SK-N-SH (cell line): Measurements from ENCODE around the gene SPAAR.

Experiments used
- FOXJ3 ChIP-seq: sonication (generic); formaldehyde crosslinking; IDR thresholded peaks from 2 replicates; pipeline ENCODE4 v1.5.1; 2020; ENCODE audit warnings: mild to moderate bottlenecking, missing genetic modification reagents
- GABPA ChIP-seq: IDR thresholded peaks from 2 replicates; pipeline ENCODE4 v1.4.0; 2012; ENCODE audit warnings: low read depth, mild to moderate bottlenecking
- POLR2AphosphoS5 ChIP-seq: IDR thresholded peaks from 2 replicates; pipeline ENCODE4 v1.6.1; 2012; ENCODE audit warnings: low read depth, low read length
- SMC3 ChIP-seq: IDR thresholded peaks from 2 replicates; pipeline ENCODE4 v1.6.1; 2012; ENCODE audit warnings: low read depth, low read length, improper control_type of control experiment
- TF ChIP-seq, protein P1 (sequence below): fragments of 200-600 bp; sonication (generic); IDR thresholded peaks from 2 replicates; pipeline ENCODE4 v1.6.1; 2017; ENCODE audit warnings: antibody characterized with exemption, mild to moderate bottlenecking, moderate library complexity

DNA sequence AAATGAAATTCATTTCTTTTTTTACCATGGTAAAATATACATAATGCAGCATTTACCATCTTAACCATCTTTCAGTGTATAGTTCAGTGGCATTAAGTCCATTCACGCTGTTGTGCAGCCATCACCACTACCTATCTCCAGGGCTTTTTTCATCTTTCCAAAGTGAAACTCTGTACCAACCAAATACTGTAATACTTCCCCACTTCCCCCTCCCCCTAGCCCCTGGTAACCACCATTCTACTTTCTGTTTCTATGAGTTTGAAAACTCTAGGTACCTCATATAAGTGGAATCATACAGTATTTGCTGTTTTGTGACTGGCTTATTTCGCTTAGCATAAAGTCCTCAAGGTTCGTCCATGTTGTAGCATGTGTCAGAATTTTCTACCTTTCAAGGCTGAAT is 23.4 kb downstream of the SPAAR start:
- TF ChIP-seq SMC3 (no peak), GABPA (no peak), FOXJ3 (CRISPR knock-in tag) (no peak), POLR2AphosphoS5 (no peak)
- TF ChIP-seq, protein P1, sequence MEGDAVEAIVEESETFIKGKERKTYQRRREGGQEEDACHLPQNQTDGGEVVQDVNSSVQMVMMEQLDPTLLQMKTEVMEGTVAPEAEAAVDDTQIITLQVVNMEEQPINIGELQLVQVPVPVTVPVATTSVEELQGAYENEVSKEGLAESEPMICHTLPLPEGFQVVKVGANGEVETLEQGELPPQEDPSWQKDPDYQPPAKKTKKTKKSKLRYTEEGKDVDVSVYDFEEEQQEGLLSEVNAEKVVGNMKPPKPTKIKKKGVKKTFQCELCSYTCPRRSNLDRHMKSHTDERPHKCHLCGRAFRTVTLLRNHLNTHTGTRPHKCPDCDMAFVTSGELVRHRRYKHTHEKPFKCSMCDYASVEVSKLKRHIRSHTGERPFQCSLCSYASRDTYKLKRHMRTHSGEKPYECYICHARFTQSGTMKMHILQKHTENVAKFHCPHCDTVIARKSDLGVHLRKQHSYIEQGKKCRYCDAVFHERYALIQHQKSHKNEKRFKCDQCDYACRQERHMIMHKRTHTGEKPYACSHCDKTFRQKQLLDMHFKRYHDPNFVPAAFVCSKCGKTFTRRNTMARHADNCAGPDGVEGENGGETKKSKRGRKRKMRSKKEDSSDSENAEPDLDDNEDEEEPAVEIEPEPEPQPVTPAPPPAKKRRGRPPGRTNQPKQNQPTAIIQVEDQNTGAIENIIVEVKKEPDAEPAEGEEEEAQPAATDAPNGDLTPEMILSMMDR: no peak
